ENCODE results near the gene BCL7C. TPM values are rescaled to one million over a fixed set of nuclear protein-coding genes. Genes with fewer than 3 reads are reported as not detected.
"Not testable (repeated sequence)": the region's sequence is repeated elsewhere in the genome, so short reads cannot be mapped to it uniquely, and the experiment has no call there.

Gene BCL7C
- polyA plus RNA-seq, 4 donors, result 23.7 to 33.2 (median 30.5) TPM

- peaks cover 0 to 28% (median 0%) of the 10 kb centered on the region in 3 donors for H3K36me3 ChIP-seq (ENCODE audit: control insufficient read depth in 3 of 3, insufficient read depth in 2 of 3, low read depth in 1 of 3, low read length in 3 of 3)
- H3K27ac ChIP-seq (ENCODE audit: low read depth in 1 of 3, low read length in 2 of 3), result peak overlapping the region; percentile 91 to 97 (median 94)
- no peaks in the 10 kb centered on the region for H3K27me3 ChIP-seq (ENCODE audit: control insufficient read depth in 3 of 3, insufficient read depth in 3 of 3, low read length in 3 of 3)
- DNase-seq, result peak; percentile 93 to 98
- H3K4me3 ChIP-seq (ENCODE audit: low read depth in 1 of 3, low read length in 3 of 3), result peak overlapping the region; percentile 80 to 94 (median 82)
- H3K9me3 ChIP-seq (ENCODE audit: control insufficient read depth in 2 of 2, insufficient read depth in 1 of 2, low read depth in 1 of 2, low read length in 1 of 2), result no peaks in the 10 kb centered on the region
- peaks cover 0 to 14% (median 7%) of the 10 kb centered on the region in 3 donors for H3K4me1 ChIP-seq (ENCODE audit: control insufficient read depth in 3 of 3, insufficient read depth in 2 of 3, low read depth in 1 of 3, low read length in 2 of 3)
- FAIRE-seq, result no peak
- WGBS, 3 donors, result 0% methylated on average over 73 to 85 of the region's 85 CpGs
Measured at GRCh38 chr16:30874821-30875717, 18.8 kb downstream of the BCL7C start.

GRCh38 chr16:30874244-30874820 lies 19.5 kb downstream of the BCL7C start:
- peaks cover 0 to 23% (median 0%) of the 10 kb centered on the region in 3 donors for H3K36me3 ChIP-seq (ENCODE audit: control insufficient read depth in 3 of 3, insufficient read depth in 2 of 3, low read depth in 1 of 3, low read length in 3 of 3)
- H3K9me3 ChIP-seq (ENCODE audit: control insufficient read depth in 2 of 2, insufficient read depth in 1 of 2, low read depth in 1 of 2, low read length in 1 of 2), result no peaks in the 10 kb centered on the region
- 20 to 22% (median 22%) methylated on average over 22 to 23 of the region's 23 CpGs for WGBS, 3 donors
- DNase-seq (no peak), FAIRE-seq (no peak)
- no peaks in the 10 kb centered on the region for H3K27me3 ChIP-seq (ENCODE audit: control insufficient read depth in 3 of 3, insufficient read depth in 3 of 3, low read length in 3 of 3)
- H3K4me3 ChIP-seq (ENCODE audit: low read depth in 1 of 3, low read length in 3 of 3), result peak overlapping the region; percentile 58 to 94 (median 82)
- H3K4me1 ChIP-seq (ENCODE audit: control insufficient read depth in 3 of 3, insufficient read depth in 2 of 3, low read depth in 1 of 3, low read length in 2 of 3), result peaks cover 0 to 14% (median 7%) of the 10 kb centered on the region in 3 donors
- H3K27ac ChIP-seq (ENCODE audit: low read depth in 1 of 3, low read length in 2 of 3), result peak overlapping the region; percentile 91 to 97 (median 94)

GRCh38 chr16:30870904-30871303 lies 23.0 kb downstream of the BCL7C start:
- H3K36me3 ChIP-seq (ENCODE audit: control insufficient read depth in 3 of 3, insufficient read depth in 2 of 3, low read depth in 1 of 3, low read length in 3 of 3), result peaks cover 0 to 9% (median 0%) of the 10 kb centered on the region in 3 donors
- FAIRE-seq (no peak), DNase-seq (no peak)
- no peaks in the 10 kb centered on the region for H3K9me3 ChIP-seq (ENCODE audit: control insufficient read depth in 2 of 2, insufficient read depth in 1 of 2, low read depth in 1 of 2, low read length in 1 of 2)
- H3K4me1 ChIP-seq (ENCODE audit: control insufficient read depth in 3 of 3, insufficient read depth in 2 of 3, low read depth in 1 of 3, low read length in 2 of 3), result peaks cover 0 to 2% (median 0%) of the 10 kb centered on the region in 3 donors
- no peak overlapping the region for H3K4me3 ChIP-seq (ENCODE audit: low read depth in 1 of 3, low read length in 3 of 3)
- H3K27ac ChIP-seq (ENCODE audit: low read depth in 1 of 3, low read length in 2 of 3), result no peak overlapping the region
- 87 to 90% (median 87%) methylated on average over 6 of the region's 6 CpGs for WGBS, 3 donors
- no peaks in the 10 kb centered on the region for H3K27me3 ChIP-seq (ENCODE audit: control insufficient read depth in 3 of 3, insufficient read depth in 3 of 3, low read length in 3 of 3)

GRCh38 chr16:30867747-30868146 lies 26.1 kb downstream of the BCL7C start:
- DNase-seq (no peak), FAIRE-seq (no peak)
- Histone ChIP-seq H3K27me3 (ENCODE audit: control insufficient read depth in 3 of 3, insufficient read depth in 3 of 3, low read length in 3 of 3) (no peaks in the 10 kb centered on the region), H3K4me1 (ENCODE audit: control insufficient read depth in 3 of 3, insufficient read depth in 2 of 3, low read depth in 1 of 3, low read length in 2 of 3) (no peaks in the 10 kb centered on the region), H3K9me3 (ENCODE audit: control insufficient read depth in 2 of 2, insufficient read depth in 1 of 2, low read depth in 1 of 2, low read length in 1 of 2) (peaks cover 0 to 10% of the 10 kb centered on the region in 2 donors), H3K36me3 (ENCODE audit: control insufficient read depth in 3 of 3, insufficient read depth in 2 of 3, low read depth in 1 of 3, low read length in 3 of 3) (peaks cover 0 to 9% (median 0%) of the 10 kb centered on the region in 3 donors), H3K27ac (ENCODE audit: low read depth in 1 of 3, low read length in 2 of 3) (no peak overlapping the region), H3K4me3 (ENCODE audit: low read depth in 1 of 3, low read length in 3 of 3) (no peak overlapping the region)
- WGBS, 3 donors, result 92 to 94% (median 93%) methylated on average over 5 of the region's 5 CpGs

GRCh38 chr16:30866031-30866430 lies 27.8 kb downstream of the BCL7C start:
- peaks cover 0 to 10% of the 10 kb centered on the region in 2 donors for H3K9me3 ChIP-seq (ENCODE audit: control insufficient read depth in 2 of 2, insufficient read depth in 1 of 2, low read depth in 1 of 2, low read length in 1 of 2)
- DNase-seq (no peak), FAIRE-seq (no peak)
- H3K4me1 ChIP-seq (ENCODE audit: control insufficient read depth in 3 of 3, insufficient read depth in 2 of 3, low read depth in 1 of 3, low read length in 2 of 3), result no peaks in the 10 kb centered on the region
- H3K27ac ChIP-seq (ENCODE audit: low read depth in 1 of 3, low read length in 2 of 3), result no peak overlapping the region
- peaks cover 0 to 3% (median 0%) of the 10 kb centered on the region in 3 donors for H3K36me3 ChIP-seq (ENCODE audit: control insufficient read depth in 3 of 3, insufficient read depth in 2 of 3, low read depth in 1 of 3, low read length in 3 of 3)
- H3K27me3 ChIP-seq (ENCODE audit: control insufficient read depth in 3 of 3, insufficient read depth in 3 of 3, low read length in 3 of 3), result no peaks in the 10 kb centered on the region
- 75 to 81% (median 77%) methylated on average over 6 of the region's 6 CpGs for WGBS, 3 donors
- H3K4me3 ChIP-seq (ENCODE audit: low read depth in 1 of 3, low read length in 3 of 3), result no peak overlapping the region

GRCh38 chr16:30863178-30863577 lies 30.7 kb downstream of the BCL7C start:
- H3K27me3 ChIP-seq (ENCODE audit: control insufficient read depth in 3 of 3, insufficient read depth in 3 of 3, low read length in 3 of 3); H3K27ac ChIP-seq (ENCODE audit: low read depth in 1 of 3, low read length in 2 of 3); H3K4me3 ChIP-seq (ENCODE audit: low read depth in 1 of 3, low read length in 3 of 3); FAIRE-seq; H3K36me3 ChIP-seq (ENCODE audit: control insufficient read depth in 3 of 3, insufficient read depth in 2 of 3, low read depth in 1 of 3, low read length in 3 of 3); H3K4me1 ChIP-seq (ENCODE audit: control insufficient read depth in 3 of 3, insufficient read depth in 2 of 3, low read depth in 1 of 3, low read length in 2 of 3); DNase-seq: not testable (repeated sequence)
- WGBS, 3 donors, result 96 to 100% (median 97%) methylated on average over 3 of the region's 3 CpGs
- peaks cover 0 to 10% of the 10 kb centered on the region in 2 donors for H3K9me3 ChIP-seq (ENCODE audit: control insufficient read depth in 2 of 2, insufficient read depth in 1 of 2, low read depth in 1 of 2, low read length in 1 of 2)

- not testable (repeated sequence) for H3K27me3 ChIP-seq (ENCODE audit: control insufficient read depth in 3 of 3, insufficient read depth in 3 of 3, low read length in 3 of 3); H3K4me1 ChIP-seq (ENCODE audit: control insufficient read depth in 3 of 3, insufficient read depth in 2 of 3, low read depth in 1 of 3, low read length in 2 of 3); DNase-seq; H3K36me3 ChIP-seq (ENCODE audit: control insufficient read depth in 3 of 3, insufficient read depth in 2 of 3, low read depth in 1 of 3, low read length in 3 of 3); FAIRE-seq; H3K27ac ChIP-seq (ENCODE audit: low read depth in 1 of 3, low read length in 2 of 3); H3K4me3 ChIP-seq (ENCODE audit: low read depth in 1 of 3, low read length in 3 of 3)
- 86 to 93% (median 92%) methylated on average over 7 of the region's 7 CpGs for WGBS, 3 donors
- H3K9me3 ChIP-seq (ENCODE audit: control insufficient read depth in 2 of 2, insufficient read depth in 1 of 2, low read depth in 1 of 2, low read length in 1 of 2), result peaks cover 0 to 10% of the 10 kb centered on the region in 2 donors
Measured at GRCh38 chr16:30860729-30861128, 33.1 kb downstream of the BCL7C start.

GRCh38 chr16:30858829-30859423 lies 35.0 kb downstream of the BCL7C start:
- Histone ChIP-seq H3K27ac (ENCODE audit: low read depth in 1 of 3, low read length in 2 of 3) (no peak overlapping the region), H3K36me3 (ENCODE audit: control insufficient read depth in 3 of 3, insufficient read depth in 2 of 3, low read depth in 1 of 3, low read length in 3 of 3) (peaks cover 0 to 6% (median 2%) of the 10 kb centered on the region in 3 donors), H3K4me3 (ENCODE audit: low read depth in 1 of 3, low read length in 3 of 3) (no peak overlapping the region), H3K4me1 (ENCODE audit: control insufficient read depth in 3 of 3, insufficient read depth in 2 of 3, low read depth in 1 of 3, low read length in 2 of 3) (peaks cover 0 to 5% (median 0%) of the 10 kb centered on the region in 3 donors), H3K27me3 (ENCODE audit: control insufficient read depth in 3 of 3, insufficient read depth in 3 of 3, low read length in 3 of 3) (no peaks in the 10 kb centered on the region), H3K9me3 (ENCODE audit: control insufficient read depth in 2 of 2, insufficient read depth in 1 of 2, low read depth in 1 of 2, low read length in 1 of 2) (peaks cover 0 to 10% of the 10 kb centered on the region in 2 donors)
- DNase-seq (peak in 1 of 2 donors; percentile 28), FAIRE-seq (no peak)
- WGBS, 3 donors, result 75 to 82% (median 81%) methylated on average over 4 of the region's 4 CpGs
